Measurements from ENCODE around the gene ATP8B1.
"Not testable (repeated sequence)": the region's sequence is repeated elsewhere in the genome, so short reads cannot be mapped to it uniquely, and the experiment has no call there.

Gene ATP8B1

GRCh38 chr18:57733861-57734260 lies 69.3 kb downstream of the ATP8B1 start:
- H3K4me3 ChIP-seq (replicated peaks; ENCODE audit: low read depth, low read length) = no peak overlapping the region
- TF ChIP-seq CTCF (IDR thresholded peaks at IDR 0.05; ENCODE audit: low read depth, low read length, missing control alignments) = no peak
- no peak for DNase-seq (ENCODE audit: extremely low read depth, low read depth)

GRCh38 chr18:57730146-57730545 lies 73.0 kb downstream of the ATP8B1 start:
- no peak for TF ChIP-seq CTCF (IDR thresholded peaks at IDR 0.05; ENCODE audit: low read depth, low read length, missing control alignments)
- no peak for DNase-seq (ENCODE audit: extremely low read depth, low read depth)

GRCh38 chr18:57728941-57729511 lies 74.1 kb downstream of the ATP8B1 start:
- no peak for TF ChIP-seq CTCF (IDR thresholded peaks at IDR 0.05; ENCODE audit: low read depth, low read length, missing control alignments)
- no peak for DNase-seq (ENCODE audit: extremely low read depth, low read depth)
- H3K4me3 ChIP-seq (replicated peaks; ENCODE audit: low read depth, low read length) = no peak overlapping the region

More at GRCh38 chr18:57730146-57730545, 73.0 kb downstream of the ATP8B1 start:
- no peak overlapping the region for H3K4me3 ChIP-seq (replicated peaks; ENCODE audit: low read depth, low read length)

- no peak for TF ChIP-seq CTCF (IDR thresholded peaks at IDR 0.05; ENCODE audit: low read depth, low read length, missing control alignments)
- no peak overlapping the region for H3K4me3 ChIP-seq (replicated peaks; ENCODE audit: low read depth, low read length)
- DNase-seq (ENCODE audit: extremely low read depth, low read depth) = no peak
Measured at GRCh38 chr18:57727952-57728807, 74.9 kb downstream of the ATP8B1 start.

- DNase-seq (ENCODE audit: extremely low read depth, low read depth) = not testable (repeated sequence)
Measured at GRCh38 chr18:57719211-57719935, 83.7 kb downstream of the ATP8B1 start.

GRCh38 chr18:57716549-57716948 lies 86.6 kb downstream of the ATP8B1 start:
- no peak overlapping the region for H3K4me3 ChIP-seq (replicated peaks; ENCODE audit: low read depth, low read length)
- DNase-seq (ENCODE audit: extremely low read depth, low read depth) = no peak
- no peak for TF ChIP-seq CTCF (IDR thresholded peaks at IDR 0.05; ENCODE audit: low read depth, low read length, missing control alignments)

More at GRCh38 chr18:57719211-57719935, 83.7 kb downstream of the ATP8B1 start:
- not testable (repeated sequence) for H3K4me3 ChIP-seq (replicated peaks; ENCODE audit: low read depth, low read length)

- H3K4me3 ChIP-seq (replicated peaks; ENCODE audit: low read depth, low read length) = no peak overlapping the region
- DNase-seq (ENCODE audit: extremely low read depth, low read depth) = no peak
- no peak for TF ChIP-seq CTCF (IDR thresholded peaks at IDR 0.05; ENCODE audit: low read depth, low read length, missing control alignments)
Measured at GRCh38 chr18:57715671-57716070, 87.4 kb downstream of the ATP8B1 start.
